ENCODE results near the gene KRTAP5-3. TPM values are rescaled to one million over a fixed set of nuclear protein-coding genes. Genes with fewer than 3 reads are reported as not detected.
"Not testable (repeated sequence)": the region's sequence is repeated elsewhere in the genome, so short reads cannot be mapped to it uniquely, and the experiment has no call there.

The KRTAP5-3 gene
- total RNA-seq, 1 donor, result not detected

DNA sequence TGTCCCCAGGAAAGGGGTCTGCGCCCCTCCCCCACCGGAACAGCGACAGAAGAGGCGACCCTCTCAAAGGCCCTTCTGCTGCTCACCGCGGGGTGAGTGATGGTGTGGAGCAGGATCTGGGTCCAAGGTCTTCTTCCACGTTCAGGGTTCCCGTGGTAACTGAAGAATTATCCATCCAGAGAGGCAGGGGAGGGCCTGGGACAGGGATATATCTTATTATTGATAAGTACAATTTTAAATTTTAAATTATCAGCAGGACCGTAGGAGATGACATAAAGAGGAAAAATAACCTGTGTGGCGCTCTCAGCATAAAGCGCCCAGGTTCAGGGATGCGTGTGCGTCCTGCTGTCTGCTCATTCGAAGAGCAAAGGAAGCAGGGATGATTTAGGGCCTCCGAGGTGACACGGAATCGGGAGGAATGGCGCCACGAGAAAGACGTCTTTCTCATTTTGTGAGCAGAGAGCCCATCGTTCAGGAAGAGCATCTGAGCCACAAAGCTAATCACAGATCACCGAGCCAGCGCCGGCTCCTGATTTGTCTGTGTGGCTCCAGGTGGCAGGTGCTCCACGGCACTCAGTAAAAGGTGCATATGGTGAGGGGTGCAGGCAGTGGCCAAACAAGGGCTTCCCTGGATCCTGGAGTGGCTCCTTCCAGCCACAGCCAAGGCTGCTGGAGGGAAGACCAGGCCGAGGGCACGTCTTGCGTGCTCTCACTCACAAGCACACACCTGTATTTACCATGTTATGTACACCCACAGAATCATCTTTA, 40.6 kb upstream of the KRTAP5-3 start:
- no peak overlapping the region for H3K4me3 ChIP-seq (ENCODE audit: low read depth, low read length)
- DNase-seq (ENCODE audit: low read depth), result no peak
- TF ChIP-seq CTCF (IDR thresholded peaks at IDR 0.05; ENCODE audit: insufficient read depth, low read depth, low read length), result no peak

GRCh38 chr11:1647901-1648652, 39.8 kb upstream of the KRTAP5-3 start:
- no peak for DNase-seq (ENCODE audit: low read depth)
- no peak for TF ChIP-seq CTCF (IDR thresholded peaks at IDR 0.05; ENCODE audit: insufficient read depth, low read depth, low read length)
- no peak overlapping the region for H3K4me3 ChIP-seq (ENCODE audit: low read depth, low read length)

DNA sequence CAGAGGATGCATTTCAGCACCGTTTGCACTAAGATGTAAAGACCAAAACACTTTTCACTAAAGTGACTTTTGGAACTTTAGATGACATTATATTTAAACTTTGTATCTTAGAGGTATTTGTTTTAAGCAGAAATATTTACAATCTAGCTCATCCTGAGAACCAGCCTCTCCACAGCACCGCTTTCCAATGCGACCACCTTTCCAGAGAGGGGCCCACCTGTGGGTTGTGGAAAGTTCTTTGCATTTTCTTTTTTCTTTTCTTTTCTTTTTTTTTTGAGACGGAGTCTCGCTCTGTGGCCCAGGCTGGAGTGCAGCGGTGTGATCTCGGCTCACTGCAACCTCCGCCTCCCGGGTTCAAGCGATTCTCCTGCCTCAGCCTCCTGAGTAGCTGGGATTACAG, 38.3 kb upstream of the KRTAP5-3 start:
- not testable (repeated sequence) for DNase-seq (ENCODE audit: low read depth); H3K4me3 ChIP-seq (ENCODE audit: low read depth, low read length)

DNA sequence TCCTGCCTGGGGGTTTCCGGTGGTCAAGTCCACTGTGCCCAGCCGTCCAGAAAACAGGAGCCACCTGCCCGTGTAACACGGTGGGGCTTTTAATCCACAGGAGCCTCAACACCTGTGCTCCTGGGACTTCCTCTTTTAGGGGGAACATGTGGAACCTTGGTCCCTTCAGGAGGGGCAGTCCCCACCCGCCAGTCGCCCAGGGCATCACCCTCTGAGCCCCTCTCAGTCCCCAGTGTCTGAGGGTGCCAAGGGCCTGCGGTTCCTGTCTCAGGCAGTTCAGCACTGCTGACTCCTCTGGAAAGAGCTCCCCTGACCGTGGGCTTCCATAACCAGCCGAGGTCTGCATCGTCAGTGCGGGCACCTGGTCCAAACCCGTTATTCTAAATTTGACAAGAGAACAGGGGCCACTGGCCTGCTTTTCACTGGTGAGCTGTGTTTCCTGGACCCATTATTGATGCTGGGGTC, 37.1 kb upstream of the KRTAP5-3 start:
- TF ChIP-seq CTCF (IDR thresholded peaks at IDR 0.05; ENCODE audit: insufficient read depth, low read depth, low read length), result no peak
- H3K4me3 ChIP-seq (ENCODE audit: low read depth, low read length), result no peak overlapping the region
- no peak for DNase-seq (ENCODE audit: low read depth)

DNA sequence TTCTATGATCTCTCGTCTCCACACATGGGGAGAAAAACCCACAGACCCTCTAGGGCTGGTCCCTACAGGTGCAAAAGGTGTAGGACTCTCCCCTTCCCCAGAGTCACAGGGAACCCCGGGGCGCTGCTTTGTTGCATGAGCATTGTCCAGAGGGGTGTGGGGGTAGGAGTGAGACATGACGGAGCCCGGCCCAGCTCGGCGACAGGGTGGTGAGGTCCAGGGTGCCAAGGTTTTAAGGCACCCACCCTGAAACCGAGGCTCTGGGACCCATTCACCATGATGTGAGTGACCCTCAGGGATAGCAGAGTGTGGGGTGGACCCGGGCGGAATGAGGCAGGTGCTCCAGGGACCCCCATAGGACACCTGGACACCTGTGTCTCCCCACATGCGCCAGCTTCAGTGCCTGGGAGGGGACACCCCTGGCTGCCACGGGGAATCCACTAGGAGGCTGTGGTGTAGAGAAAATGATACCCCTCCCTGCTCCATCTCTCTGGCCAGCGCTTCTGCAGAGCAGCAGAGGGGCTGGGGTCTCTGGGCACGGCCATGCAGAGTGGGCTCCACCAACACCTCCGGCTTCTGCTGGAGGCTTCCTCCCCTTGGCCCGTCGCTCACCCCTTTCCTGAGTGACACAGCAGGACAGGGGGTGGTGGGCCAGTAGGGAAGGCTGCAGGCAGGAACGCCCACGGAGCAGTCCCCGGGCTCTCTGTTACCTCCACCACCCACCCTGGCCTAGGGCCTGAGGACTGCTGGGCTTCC, 36.5 kb upstream of the KRTAP5-3 start:
- TF ChIP-seq CTCF (IDR thresholded peaks at IDR 0.05; ENCODE audit: insufficient read depth, low read depth, low read length), result no peak
- H3K4me3 ChIP-seq (ENCODE audit: low read depth, low read length), result no peak overlapping the region
- DNase-seq (ENCODE audit: low read depth), result no peak

- no peak for TF ChIP-seq CTCF (IDR thresholded peaks at IDR 0.05; ENCODE audit: insufficient read depth, low read depth, low read length)
Measured at GRCh38 chr11:1643146-1643690, 35.0 kb upstream of the KRTAP5-3 start.

More at GRCh38 chr11:1643146-1643690, 35.0 kb upstream of the KRTAP5-3 start:
- no peak overlapping the region for H3K4me3 ChIP-seq (ENCODE audit: low read depth, low read length)
- no peak for DNase-seq (ENCODE audit: low read depth)
